Measurements from ENCODE around the gene TMCC1. TPM values are rescaled to one million over a fixed set of nuclear protein-coding genes. Genes with fewer than 3 reads are reported as not detected.
"Not testable (repeated sequence)": the region's sequence is repeated elsewhere in the genome, so short reads cannot be mapped to it uniquely, and the experiment has no call there.

TMCC1 gene
- total RNA-seq, 1 donor from 2014 or later = 56.1 TPM

- intact Hi-C loops (cut with DNase I) = no loop called here
- ATAC-seq (peak; percentile 48), DNase-seq (ENCODE audit: low spot score) (no peak)
These were observed 99.0 kb downstream of the TMCC1 start for GRCh38 chr3:129794311-129795185.

- peak; percentile 61 for ATAC-seq
These were observed 99.6 kb downstream of the TMCC1 start for GRCh38 chr3:129793942-129794310.

GRCh38 chr3:129793319-129793718 is 100.2 kb downstream of the TMCC1 start:
- ATAC-seq (no peak), DNase-seq (ENCODE audit: low spot score) (no peak)
- intact Hi-C loops (cut with DNase I) = no loop called here

More at GRCh38 chr3:129793942-129794310, 99.6 kb downstream of the TMCC1 start:
- no peak for DNase-seq (ENCODE audit: low spot score)
- intact Hi-C loops (cut with DNase I) = no loop called here

DNA sequence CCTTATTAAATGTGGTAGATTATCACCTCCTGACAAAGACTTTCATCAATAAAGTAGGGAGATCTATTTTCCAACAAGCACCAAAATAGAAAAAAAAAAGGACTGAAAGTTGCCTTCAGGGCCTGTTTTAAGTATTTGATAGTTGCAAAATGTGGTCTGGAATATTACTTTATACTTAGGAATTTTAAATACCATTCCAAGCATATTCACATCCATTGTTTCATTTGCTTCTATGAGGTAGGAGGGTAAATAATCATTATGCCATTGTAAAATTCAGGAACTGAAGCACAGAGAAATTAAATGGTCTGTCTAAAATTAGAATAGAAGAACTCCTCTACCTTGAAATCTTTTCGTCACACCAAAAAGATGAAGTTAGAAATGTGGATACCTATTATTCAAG is 110.0 kb downstream of the TMCC1 start:
- intact Hi-C loops (cut with DNase I) = no loop called here
- ATAC-seq = no peak

DNA sequence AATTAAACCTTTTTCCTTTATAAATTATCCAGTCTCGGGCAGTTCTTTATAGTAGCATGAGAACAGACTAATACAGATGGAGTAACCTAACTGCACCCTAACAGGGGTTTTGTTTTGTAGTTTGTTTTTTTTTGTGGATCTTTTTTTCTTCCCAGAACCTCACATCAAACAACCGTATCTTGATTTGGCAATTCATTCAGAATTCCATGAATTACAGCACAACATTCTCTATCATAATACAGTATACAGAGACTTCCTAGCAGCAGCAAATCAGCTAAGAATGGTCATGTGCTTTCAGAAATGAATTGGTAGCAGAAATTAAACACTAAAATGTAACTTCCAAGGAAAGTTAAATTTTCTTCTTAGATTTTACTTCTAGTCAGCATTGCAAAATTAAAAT is 114.6 kb downstream of the TMCC1 start:
- ATAC-seq = no peak
- intact Hi-C loops (cut with DNase I) = no loop called here
- DNase-seq (ENCODE audit: low spot score) = no peak

More for the DNA sequence above, 110.0 kb downstream of the TMCC1 start:
- no peak for DNase-seq (ENCODE audit: low spot score)

DNA sequence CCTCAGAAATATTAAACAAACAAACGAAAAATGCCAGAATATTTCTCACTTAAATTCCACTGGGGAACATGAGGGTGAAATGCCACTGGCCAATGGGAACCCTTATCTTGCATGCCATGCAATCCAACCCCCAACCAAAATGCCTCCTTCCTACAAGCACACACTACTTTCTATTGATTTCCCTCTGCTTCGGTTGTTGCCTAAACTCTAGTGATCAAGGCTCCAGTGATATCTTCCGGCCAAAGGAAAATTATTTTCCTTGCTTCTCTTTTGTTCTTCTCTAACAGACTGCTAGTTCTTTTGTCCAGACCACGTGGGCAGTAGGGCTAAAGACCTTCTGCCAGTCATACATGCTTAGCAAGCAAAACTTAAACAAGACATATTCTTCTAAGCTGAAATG is 115.7 kb downstream of the TMCC1 start:
- intact Hi-C loops (cut with DNase I) = no loop called here
- DNase-seq (ENCODE audit: low spot score) (no peak), ATAC-seq (peak; percentile 28)

DNA sequence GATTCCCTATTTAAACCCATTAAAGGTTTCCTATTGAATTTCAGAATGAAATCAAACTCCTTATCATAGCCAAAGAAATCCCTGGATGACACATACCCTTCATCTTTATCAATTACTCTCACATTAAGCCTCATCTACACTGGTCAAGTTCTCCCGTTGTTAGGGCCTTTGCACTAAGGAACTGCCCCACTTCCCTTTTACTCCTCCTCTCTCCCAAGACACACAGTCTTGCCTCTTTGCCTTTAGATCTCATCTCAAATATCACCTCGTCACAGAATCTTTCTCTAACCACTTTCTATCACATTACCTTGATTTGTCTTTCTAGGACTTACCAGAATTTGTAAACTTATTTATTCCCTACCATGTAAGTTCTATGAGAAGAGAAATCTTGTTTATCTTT is 117.6 kb downstream of the TMCC1 start:
- intact Hi-C loops (cut with DNase I) = no loop called here

DNA sequence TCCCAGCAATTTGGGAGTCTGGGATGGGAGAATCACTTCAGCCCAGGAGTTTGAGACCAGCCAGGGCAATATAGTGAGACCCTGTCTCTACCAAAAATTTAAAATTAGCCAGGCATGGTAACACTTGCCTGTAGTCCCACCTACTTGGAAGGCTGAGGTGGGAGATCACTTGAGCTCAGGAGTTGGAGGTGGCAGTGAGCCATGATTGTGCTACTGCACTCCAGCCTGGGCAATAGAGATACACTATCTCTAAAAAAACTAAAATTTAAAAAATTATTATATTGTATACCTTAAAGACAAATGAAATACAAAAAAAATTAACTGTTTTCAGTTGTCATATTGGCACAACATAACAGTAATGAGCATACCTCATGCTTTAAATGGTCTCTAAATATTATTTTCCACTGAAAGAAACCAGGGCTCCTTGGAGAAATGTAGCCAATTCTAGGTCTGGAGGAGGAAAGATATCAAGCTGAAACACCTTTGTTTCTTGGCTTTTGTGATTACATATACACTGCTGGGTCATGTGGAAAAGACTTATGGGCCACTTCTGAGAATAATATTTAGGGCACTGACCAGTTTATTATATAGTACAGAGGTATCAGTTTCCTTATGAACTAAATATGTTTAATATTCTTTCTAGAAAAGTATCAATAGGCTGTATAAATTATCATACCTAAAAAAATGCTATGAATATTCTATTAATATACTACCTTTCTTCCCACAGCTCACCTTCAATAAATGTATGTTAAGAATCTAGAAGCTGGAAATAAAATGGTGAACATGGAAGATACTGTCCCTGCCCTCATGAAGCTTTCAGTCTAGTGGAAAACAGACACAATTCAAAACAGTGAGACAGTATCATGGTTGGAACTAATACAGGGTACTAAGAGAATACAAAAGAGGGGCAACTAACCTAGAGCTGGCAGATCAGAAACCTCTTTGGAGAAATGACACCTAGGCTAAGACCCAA is 119.5 kb downstream of the TMCC1 start:
- intact Hi-C loops (cut with DNase I) = no loop called here
- no peak for DNase-seq (ENCODE audit: low spot score)
- ATAC-seq = no peak

More for the DNA sequence above, 117.6 kb downstream of the TMCC1 start:
- ATAC-seq (no peak), DNase-seq (ENCODE audit: low spot score) (no peak)

GRCh38 chr3:129770604-129771003 is 122.9 kb downstream of the TMCC1 start:
- DNase-seq (ENCODE audit: low spot score) = no peak
- no peak for ATAC-seq
- intact Hi-C loops (cut with DNase I) = no loop called here

GRCh38 chr3:129769616-129770015 is 123.9 kb downstream of the TMCC1 start:
- intact Hi-C loops (cut with DNase I) = no loop called here
- no peak for ATAC-seq
- DNase-seq (ENCODE audit: low spot score) = no peak

DNA sequence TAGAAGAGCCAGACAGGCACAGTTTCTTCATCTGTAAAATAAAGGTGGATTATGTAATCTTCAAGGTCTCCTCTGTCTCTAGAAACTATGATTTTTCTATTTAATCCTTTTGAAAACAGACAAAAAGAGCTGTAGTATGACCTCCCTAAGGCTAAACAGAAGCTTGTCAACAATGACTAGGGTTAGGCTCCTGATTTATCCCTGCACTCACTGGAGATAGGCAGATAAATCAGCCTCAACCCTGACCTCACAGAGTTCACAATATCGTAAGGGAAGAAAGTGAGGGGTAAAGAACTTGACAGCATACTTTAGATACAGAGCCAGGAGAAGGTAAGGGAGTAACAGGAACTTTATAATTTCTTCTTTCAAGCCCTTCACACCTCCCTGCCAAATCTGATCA is 124.8 kb downstream of the TMCC1 start:
- ATAC-seq (no peak), DNase-seq (ENCODE audit: low spot score) (no peak)
- intact Hi-C loops (cut with DNase I) = no loop called here

GRCh38 chr3:129766135-129766534 is 127.4 kb downstream of the TMCC1 start:
- DNase-seq (ENCODE audit: low spot score) = no peak
- intact Hi-C loops (cut with DNase I) = no loop called here
- ATAC-seq = no peak

GRCh38 chr3:129764090-129764489 is 129.4 kb downstream of the TMCC1 start:
- no peak for DNase-seq (ENCODE audit: low spot score)
- no peak for ATAC-seq
- intact Hi-C loops (cut with DNase I) = no loop called here

- no peak for ATAC-seq
- no peak for DNase-seq (ENCODE audit: low spot score)
- intact Hi-C loops (cut with DNase I) = no loop called here
These were observed 134.7 kb downstream of the TMCC1 start for GRCh38 chr3:129758785-129759320.

DNA sequence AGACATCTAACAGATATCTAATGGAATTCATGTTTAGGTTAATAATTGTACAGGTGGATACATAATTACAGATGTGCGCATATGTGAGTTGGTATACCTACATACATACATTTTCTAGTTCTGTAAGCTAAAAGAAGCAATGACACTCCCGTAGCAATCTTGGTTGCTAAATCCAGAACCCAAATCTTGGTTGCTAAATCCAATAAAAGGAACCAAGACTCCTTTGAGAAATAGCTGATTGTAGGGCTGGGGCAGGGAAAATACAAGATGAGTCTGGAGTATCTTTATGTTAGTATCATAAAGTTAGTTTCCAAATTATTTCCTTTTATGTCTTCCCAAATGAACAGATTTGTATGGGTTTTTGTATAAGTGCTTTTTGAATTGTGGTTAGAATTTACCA is 135.2 kb downstream of the TMCC1 start:
- intact Hi-C loops (cut with DNase I) = no loop called here
- no peak for ATAC-seq
- no peak for DNase-seq (ENCODE audit: low spot score)

GRCh38 chr3:129756871-129757270 is 136.6 kb downstream of the TMCC1 start:
- DNase-seq (ENCODE audit: low spot score) = no peak
- intact Hi-C loops (cut with DNase I) = no loop called here
- ATAC-seq = peak; percentile 65

DNA sequence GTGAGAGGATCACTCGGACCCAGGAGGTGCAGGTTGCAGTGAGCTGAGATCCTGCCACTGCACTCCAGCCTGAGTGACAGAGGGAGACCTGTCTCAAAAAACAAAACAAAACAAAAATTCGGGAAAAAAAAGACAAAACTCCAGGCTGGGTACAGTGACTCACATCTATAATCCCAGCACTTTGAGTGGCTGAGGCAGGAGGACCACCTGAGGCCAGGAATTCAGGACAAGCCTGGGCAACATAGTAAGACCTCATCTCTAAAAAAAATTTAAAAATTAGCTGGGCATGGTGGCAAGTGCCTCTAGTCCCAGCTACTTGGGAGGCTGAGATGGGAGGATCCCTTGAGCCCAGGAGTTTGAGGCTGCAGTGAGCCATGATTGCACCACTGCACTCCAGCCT is 142.4 kb downstream of the TMCC1 start:
- ATAC-seq; DNase-seq (ENCODE audit: low spot score); intact Hi-C loops (cut with DNase I): not testable (repeated sequence)

DNA sequence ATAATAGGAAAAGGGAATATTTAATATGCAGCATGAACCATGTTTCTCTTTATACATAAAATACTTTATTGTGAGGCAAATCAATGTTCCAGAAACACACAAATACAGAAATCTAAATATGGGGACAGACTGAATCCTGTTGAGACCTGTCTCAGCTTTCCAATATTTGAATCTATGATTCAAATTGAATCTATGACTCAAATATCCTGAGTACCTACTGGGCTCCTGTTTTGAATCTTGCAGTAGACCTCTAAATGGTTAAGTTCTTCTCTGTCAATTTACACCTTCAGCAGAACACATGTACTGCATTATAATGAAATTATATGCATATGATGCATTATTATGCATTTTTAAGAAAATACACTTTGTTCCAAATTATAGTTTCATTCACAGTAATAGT is 143.8 kb downstream of the TMCC1 start:
- DNase-seq (ENCODE audit: low spot score) (no peak), ATAC-seq (no peak)
- intact Hi-C loops (cut with DNase I) = no loop called here

DNA sequence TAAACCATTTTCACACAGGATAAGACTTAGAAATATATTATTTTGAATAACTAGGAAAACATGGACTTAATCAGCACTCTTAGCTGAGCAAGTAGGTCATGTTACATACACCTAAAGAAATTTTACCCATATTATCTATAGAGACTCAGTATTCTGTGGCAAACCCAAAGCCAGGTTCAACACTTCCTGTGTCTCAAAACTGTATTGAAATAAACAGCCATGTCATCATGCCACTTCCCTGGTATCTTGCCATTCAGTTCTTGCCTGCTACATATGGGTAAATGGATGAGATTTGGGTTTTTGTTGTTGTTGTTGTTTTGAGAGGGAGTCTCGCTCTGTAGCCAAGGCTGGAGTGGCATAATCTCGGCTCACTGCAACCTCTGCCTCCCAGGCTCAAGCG is 145.5 kb downstream of the TMCC1 start:
- intact Hi-C loops (cut with DNase I) = no loop called here
- DNase-seq (ENCODE audit: low spot score) = no peak
- no peak for ATAC-seq

DNA sequence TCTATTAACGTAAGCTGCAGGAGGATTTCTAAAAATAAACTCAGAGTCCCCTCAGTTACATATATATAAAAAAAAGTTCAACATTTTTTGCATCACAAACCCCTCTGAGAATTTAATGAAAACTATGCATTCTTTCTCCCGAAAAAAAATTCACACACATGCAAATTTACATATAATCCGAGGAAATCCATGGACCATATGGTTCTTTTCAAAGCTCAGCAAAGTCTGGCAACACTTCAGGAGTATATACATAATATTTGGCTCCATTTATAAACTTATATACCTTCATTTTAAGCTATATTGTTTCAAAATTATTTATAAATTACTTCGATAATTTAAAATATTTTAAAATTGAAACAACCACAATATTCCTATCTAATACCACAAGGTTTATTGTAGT is 146.4 kb downstream of the TMCC1 start:
- intact Hi-C loops (cut with DNase I) = no loop called here

More for the DNA sequence above, 146.4 kb downstream of the TMCC1 start:
- no peak for DNase-seq (ENCODE audit: low spot score)
- no peak for ATAC-seq

All from sciatic nerve (tissue), 2 donors.